ENCODE results near the gene WNT16. TPM values are rescaled to one million over a fixed set of nuclear protein-coding genes. Genes with fewer than 3 reads are reported as not detected.

Gene WNT16, protein sequence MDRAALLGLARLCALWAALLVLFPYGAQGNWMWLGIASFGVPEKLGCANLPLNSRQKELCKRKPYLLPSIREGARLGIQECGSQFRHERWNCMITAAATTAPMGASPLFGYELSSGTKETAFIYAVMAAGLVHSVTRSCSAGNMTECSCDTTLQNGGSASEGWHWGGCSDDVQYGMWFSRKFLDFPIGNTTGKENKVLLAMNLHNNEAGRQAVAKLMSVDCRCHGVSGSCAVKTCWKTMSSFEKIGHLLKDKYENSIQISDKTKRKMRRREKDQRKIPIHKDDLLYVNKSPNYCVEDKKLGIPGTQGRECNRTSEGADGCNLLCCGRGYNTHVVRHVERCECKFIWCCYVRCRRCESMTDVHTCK
- total RNA-seq: under 1 TPM in 1 of 2 donors, not detected in 1; 0.11 TPM

DNA sequence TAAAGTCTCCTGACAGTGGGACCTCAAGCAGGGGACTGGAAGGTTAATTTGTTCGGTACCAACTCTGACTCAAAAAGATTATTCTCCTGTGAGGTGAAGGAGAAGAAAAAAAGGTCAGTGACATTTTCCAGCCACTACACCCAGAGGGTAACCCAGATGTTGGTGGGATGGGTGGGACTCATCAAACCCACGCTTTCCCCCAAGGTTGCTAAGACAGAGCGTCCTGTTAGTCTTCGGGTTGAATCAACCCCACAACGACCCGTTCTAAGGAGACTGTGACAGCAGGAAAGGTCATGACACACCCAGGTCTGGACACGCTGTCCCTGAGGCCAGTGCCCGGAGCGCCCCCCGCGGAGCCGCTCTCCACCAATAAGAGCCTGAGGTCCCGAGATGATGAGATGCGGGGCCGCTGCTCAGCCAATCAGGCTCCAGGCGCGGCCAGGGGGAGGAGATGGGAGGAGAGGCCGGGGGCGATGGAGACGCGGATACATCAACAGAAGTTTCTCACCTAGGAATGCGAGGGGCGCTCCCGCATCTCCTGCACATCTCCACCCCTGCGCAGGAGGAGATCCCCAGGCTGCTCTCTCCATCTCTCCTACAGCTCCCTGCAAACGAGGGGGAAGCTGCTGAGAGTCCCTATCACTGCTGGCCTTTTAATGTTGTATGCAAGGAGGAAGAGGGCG is at the start of gene WNT16:
WNT16 (plus strand) TSS at position 493 of the 683 bp plus-strand sequence. CDS start 293 bp downstream, outside the sequence.
- Histone ChIP-seq H3K4me3 (peak within 1 kb of the TSS; percentile 34), H3K27me3 (peaks cover 48% of the 10 kb centered on the region), H3K9ac (ENCODE audit: low read depth in 2 of 2, low read length in 2 of 2) (no peak within 1 kb of the TSS), H3K36me3 (no peaks in the 10 kb centered on the region), H3K9me3 (no peaks in the 10 kb centered on the region), H3K4me1 (peaks cover 13% of the 10 kb centered on the region), H3K27ac (no peak within 1 kb of the TSS)
- TF ChIP-seq, protein P1, sequence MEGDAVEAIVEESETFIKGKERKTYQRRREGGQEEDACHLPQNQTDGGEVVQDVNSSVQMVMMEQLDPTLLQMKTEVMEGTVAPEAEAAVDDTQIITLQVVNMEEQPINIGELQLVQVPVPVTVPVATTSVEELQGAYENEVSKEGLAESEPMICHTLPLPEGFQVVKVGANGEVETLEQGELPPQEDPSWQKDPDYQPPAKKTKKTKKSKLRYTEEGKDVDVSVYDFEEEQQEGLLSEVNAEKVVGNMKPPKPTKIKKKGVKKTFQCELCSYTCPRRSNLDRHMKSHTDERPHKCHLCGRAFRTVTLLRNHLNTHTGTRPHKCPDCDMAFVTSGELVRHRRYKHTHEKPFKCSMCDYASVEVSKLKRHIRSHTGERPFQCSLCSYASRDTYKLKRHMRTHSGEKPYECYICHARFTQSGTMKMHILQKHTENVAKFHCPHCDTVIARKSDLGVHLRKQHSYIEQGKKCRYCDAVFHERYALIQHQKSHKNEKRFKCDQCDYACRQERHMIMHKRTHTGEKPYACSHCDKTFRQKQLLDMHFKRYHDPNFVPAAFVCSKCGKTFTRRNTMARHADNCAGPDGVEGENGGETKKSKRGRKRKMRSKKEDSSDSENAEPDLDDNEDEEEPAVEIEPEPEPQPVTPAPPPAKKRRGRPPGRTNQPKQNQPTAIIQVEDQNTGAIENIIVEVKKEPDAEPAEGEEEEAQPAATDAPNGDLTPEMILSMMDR (IDR thresholded peaks at IDR 0.05): no peak
- intact Hi-C loops (cut with DNase I): no loop called here
- DNase-seq: no peak

DNA sequence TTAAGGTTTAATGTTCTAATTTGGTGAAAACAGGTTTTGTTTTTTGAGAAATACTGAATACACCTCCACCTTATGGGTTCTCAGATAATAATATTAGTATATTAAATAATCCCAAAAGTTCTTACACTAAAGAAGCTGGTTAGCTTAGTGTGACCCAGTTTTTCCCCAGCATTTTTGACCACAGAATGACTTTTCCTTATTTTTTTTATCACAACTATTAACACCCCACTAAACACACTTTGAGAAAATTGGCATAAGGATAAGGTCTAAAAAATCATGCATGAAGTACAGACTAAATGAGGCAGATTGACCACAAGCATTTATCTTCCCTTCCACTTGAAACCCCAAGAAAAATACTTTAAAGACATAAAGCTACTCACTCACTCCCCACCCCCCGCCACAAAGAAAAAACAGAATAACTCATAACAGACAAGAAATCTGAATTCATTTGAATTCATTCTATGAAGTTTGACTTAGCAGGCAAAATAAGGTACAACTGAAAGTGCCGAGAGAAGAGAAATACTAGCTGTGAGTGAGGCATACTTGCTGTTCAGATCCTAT is 49.7 kb upstream of the WNT16 start:
- Histone ChIP-seq H3K4me1 (no peaks in the 10 kb centered on the region), H3K9me3 (no peaks in the 10 kb centered on the region), H3K4me3 (no peak overlapping the region), H3K27ac (no peak overlapping the region), H3K27me3 (no peaks in the 10 kb centered on the region), H3K36me3 (no peaks in the 10 kb centered on the region), H3K9ac (ENCODE audit: low read depth in 2 of 2, low read length in 2 of 2) (no peak overlapping the region)
- intact Hi-C loops (cut with DNase I): no loop called here
- TF ChIP-seq, protein P1 (IDR thresholded peaks at IDR 0.05): no peak
- DNase-seq: no peak

DNA sequence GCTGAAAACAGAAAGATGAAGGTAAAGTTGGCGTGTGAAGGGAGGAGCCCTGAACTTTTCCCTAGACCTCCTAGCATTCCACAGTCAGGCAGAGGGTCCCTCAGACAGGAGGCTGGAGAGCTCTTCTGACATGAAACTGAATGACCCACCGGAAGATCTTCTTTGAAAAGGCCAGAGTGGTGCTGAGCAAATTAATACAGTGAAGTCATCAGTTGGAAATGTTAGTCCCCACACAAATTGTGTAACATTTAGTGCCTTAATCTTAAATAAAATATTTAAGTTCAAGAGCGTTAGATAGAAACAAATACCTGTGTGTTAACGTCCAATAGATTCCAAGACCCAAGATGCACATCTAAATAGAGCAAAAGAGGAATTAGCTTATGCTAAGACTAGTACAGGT is 49.0 kb upstream of the WNT16 start:
- H3K27me3 ChIP-seq: no peaks in the 10 kb centered on the region
- H3K27ac ChIP-seq: no peak overlapping the region
- no peaks in the 10 kb centered on the region for H3K36me3 ChIP-seq
- TF ChIP-seq, protein P1 (IDR thresholded peaks at IDR 0.05): no peak
- no peaks in the 10 kb centered on the region for H3K9me3 ChIP-seq
- no peaks in the 10 kb centered on the region for H3K4me1 ChIP-seq
- intact Hi-C loops (cut with DNase I): no loop called here
- no peak overlapping the region for H3K4me3 ChIP-seq
- H3K9ac ChIP-seq (ENCODE audit: low read depth in 2 of 2, low read length in 2 of 2): no peak overlapping the region
- no peak for DNase-seq

DNA sequence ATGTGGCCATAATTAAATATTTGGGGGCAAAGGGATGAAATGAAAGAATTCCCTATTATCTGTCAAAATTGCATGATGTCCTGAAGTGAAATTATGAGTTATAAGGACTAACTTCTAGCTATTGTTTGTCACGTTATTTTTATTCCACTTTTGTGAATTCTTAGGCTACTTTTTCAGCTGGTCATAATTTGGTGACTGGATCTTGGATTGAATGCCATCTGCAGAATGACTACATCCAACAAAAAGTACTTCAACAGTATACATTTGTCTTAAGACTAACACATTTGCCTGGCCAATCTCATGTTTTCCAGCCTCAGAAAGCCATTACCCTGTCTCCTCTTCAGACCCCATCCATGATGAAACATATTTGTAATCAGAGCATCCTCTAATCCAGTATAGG is 48.1 kb upstream of the WNT16 start:
- no peak overlapping the region for H3K27ac ChIP-seq
- no peak overlapping the region for H3K9ac ChIP-seq (ENCODE audit: low read depth in 2 of 2, low read length in 2 of 2)
- H3K4me1 ChIP-seq: no peaks in the 10 kb centered on the region
- TF ChIP-seq, protein P1 (IDR thresholded peaks at IDR 0.05): no peak
- H3K4me3 ChIP-seq: no peak overlapping the region
- intact Hi-C loops (cut with DNase I): no loop called here
- H3K36me3 ChIP-seq: no peaks in the 10 kb centered on the region
- no peaks in the 10 kb centered on the region for H3K9me3 ChIP-seq
- DNase-seq: no peak
- H3K27me3 ChIP-seq: no peaks in the 10 kb centered on the region

DNA sequence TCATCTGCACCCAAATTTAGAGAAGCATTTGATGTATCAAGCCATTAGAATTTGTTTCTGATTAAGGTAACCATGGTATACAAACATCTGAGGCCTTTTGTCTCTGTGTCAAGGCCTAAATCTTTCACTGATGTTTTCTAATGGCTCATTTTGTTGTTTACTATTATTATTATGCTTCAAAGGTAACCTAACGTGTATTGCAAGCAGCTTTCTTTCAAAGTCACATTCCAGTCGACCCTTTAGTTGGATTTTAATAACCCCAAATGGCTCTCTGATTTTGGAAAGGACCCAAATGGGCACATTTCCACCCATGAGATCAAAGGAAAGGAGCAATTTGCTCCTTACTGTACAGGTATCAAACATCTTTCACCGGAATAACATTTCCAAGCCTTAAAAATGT is 46.7 kb upstream of the WNT16 start:
- no peak for DNase-seq
- no peak overlapping the region for H3K9ac ChIP-seq (ENCODE audit: low read depth in 2 of 2, low read length in 2 of 2)
- H3K36me3 ChIP-seq: no peaks in the 10 kb centered on the region
- no peaks in the 10 kb centered on the region for H3K4me1 ChIP-seq
- H3K9me3 ChIP-seq: no peaks in the 10 kb centered on the region
- no peak overlapping the region for H3K27ac ChIP-seq
- intact Hi-C loops (cut with DNase I): no loop called here
- TF ChIP-seq, protein P1 (IDR thresholded peaks at IDR 0.05): no peak
- no peaks in the 10 kb centered on the region for H3K27me3 ChIP-seq
- no peak overlapping the region for H3K4me3 ChIP-seq
